Neural crest cell (in vitro differentiated cells): Measurements from ENCODE around the gene FBLN5. TPM values are rescaled to one million over a fixed set of nuclear protein-coding genes. Genes with fewer than 3 reads are reported as not detected.
A peak's percentile ranks its signal among the peaks of the same experiment; 100 is the strongest.

Experiments
- DNase-seq: peaks from one replicate; pipeline ENCODE4 v3.0.0; 2021; ENCODE audit warnings: low read depth, mixed read lengths, low spot score
- H3K27ac Mint-ChIP-seq: one replicate; pipeline ENCODE4 v1.8.0; 2021; ENCODE audit warnings: mild to moderate bottlenecking, mixed read lengths; ENCODE audit not compliant: unreplicated experiment
- H3K27me3 Mint-ChIP-seq: 2 replicates; pipeline ENCODE4 v1.8.0; 2021; ENCODE audit warnings: low read depth, mild to moderate bottlenecking, mixed read lengths
- H3K36me3 Mint-ChIP-seq: 2 replicates; pipeline ENCODE4 v1.8.0; 2021; ENCODE audit warnings: low read depth, mild to moderate bottlenecking, mixed read lengths
- H3K4me1 Mint-ChIP-seq: 2 replicates; pipeline ENCODE4 v1.8.0; 2021; ENCODE audit warnings: mixed read lengths
- H3K4me3 Mint-ChIP-seq: one replicate; pipeline ENCODE4 v1.8.0; 2021; ENCODE audit warnings: mild to moderate bottlenecking, mixed read lengths
- H3K9me3 Mint-ChIP-seq: 2 replicates; pipeline ENCODE4 v1.8.0; 2021; ENCODE audit warnings: mixed read lengths
- CTCF ChIP-seq: fragments of 200-600 bp; sonication (generic); conservative IDR thresholded peaks from 2 replicates; pipeline ENCODE4 v1.5.0; 2021; ENCODE audit warnings: antibody characterized with exemption, mild to moderate bottlenecking
- total RNA-seq: library from RNA; stranded (reverse); gene quantifications from 2 replicates; pipeline ENCODE4 v1.2.1, GENCODE V29; 2021

The FBLN5 gene
- total RNA-seq, 1 donor from 2014 or later: 1.0 TPM

DNA sequence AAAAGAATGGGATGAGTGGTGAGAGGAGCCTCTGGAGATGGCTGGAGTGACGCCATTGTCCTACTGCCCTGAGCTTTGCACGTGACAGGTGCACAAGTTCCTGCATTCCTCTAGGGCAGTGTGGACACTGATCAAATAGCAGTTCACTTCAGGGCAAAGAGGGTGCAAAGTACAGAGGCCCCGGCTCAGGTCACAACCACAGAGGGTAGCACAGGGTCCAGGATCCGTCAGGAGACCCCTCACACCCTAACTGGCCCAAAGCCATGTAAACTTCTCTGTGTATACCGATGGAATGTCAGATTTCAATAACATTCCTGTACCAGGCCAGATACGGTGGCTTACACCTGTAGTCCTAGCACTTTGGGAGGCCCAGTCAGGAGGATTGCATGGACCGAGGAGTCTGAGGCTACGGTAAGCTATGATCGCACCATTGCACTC, 10.4 kb upstream of the FBLN5 start:
- Mint-ChIP-seq H3K9me3 (no peaks in the 10 kb centered on the region), H3K27ac (no peak overlapping the region), H3K27me3 (no peaks in the 10 kb centered on the region), H3K36me3 (no peaks in the 10 kb centered on the region), H3K4me1 (no peaks in the 10 kb centered on the region), H3K4me3 (no peak overlapping the region)
- no peak for DNase-seq
- TF ChIP-seq CTCF: no peak

DNA sequence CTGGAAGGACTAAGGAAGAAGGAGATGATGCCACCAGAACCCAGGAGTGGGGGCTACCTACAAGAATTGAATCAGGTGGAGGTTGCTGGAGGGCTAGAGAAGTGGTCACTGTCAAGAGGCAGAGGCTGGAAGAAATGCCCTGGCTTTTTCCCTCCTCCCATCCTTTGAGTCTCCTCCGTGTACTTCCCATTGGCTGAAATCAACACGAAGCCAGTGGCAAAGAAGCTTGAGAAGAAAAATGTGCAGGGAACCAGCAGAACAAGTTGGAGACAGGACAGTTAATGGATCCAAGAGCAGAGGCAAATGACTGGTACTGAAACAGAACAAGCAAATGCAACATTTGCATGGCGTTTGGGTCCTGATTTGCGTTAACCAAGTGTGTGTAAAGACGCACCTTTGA, 9.1 kb upstream of the FBLN5 start:
- no peaks in the 10 kb centered on the region for H3K4me1 Mint-ChIP-seq
- H3K27ac Mint-ChIP-seq: no peak overlapping the region
- H3K4me3 Mint-ChIP-seq: no peak overlapping the region
- H3K27me3 Mint-ChIP-seq: no peaks in the 10 kb centered on the region
- DNase-seq: no peak
- TF ChIP-seq CTCF: no peak
- H3K36me3 Mint-ChIP-seq: no peaks in the 10 kb centered on the region
- H3K9me3 Mint-ChIP-seq: no peaks in the 10 kb centered on the region

DNA sequence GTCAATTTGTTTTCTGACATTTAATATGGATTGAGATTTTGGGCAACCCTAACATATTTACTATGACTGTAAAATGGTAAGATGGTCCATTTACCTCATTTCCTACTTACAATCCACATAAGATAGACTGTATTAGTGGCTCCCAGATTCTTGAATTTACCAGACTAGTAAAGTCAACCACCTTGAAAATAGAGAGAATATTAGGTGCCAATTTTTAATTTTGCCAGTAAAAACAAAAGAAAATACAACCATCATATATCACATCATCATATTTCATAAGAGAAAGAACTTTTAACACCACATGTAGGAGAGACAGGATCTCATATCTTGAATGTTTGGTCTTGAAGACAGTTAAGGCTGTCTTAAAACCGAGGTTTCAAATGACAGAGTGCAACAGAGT, 7.7 kb upstream of the FBLN5 start:
- DNase-seq: no peak
- Mint-ChIP-seq H3K9me3 (no peaks in the 10 kb centered on the region), H3K36me3 (no peaks in the 10 kb centered on the region), H3K27ac (no peak overlapping the region), H3K4me1 (peaks cover 4% of the 10 kb centered on the region), H3K27me3 (no peaks in the 10 kb centered on the region), H3K4me3 (no peak overlapping the region)
- no peak for TF ChIP-seq CTCF

- DNase-seq: no peak
- H3K9me3 Mint-ChIP-seq: no peaks in the 10 kb centered on the region
- H3K36me3 Mint-ChIP-seq: no peaks in the 10 kb centered on the region
- peaks cover 13% of the 10 kb centered on the region for H3K27me3 Mint-ChIP-seq
- no peak overlapping the region for H3K4me3 Mint-ChIP-seq
- no peak overlapping the region for H3K27ac Mint-ChIP-seq
- no peak for TF ChIP-seq CTCF
- H3K4me1 Mint-ChIP-seq: peaks cover 4% of the 10 kb centered on the region
Measured at GRCh38 chr14:91953170-91953985, 5.9 kb upstream of the FBLN5 start.

- no peak for DNase-seq
Measured at GRCh38 chr14:91946622-91947474, 646 bp downstream of the FBLN5 start.

More at GRCh38 chr14:91946622-91947474, 646 bp downstream of the FBLN5 start:
- H3K4me1 Mint-ChIP-seq: peaks cover 19% of the 10 kb centered on the region
- TF ChIP-seq CTCF: no peak
- peaks cover 56% of the 10 kb centered on the region for H3K27me3 Mint-ChIP-seq
- no peak overlapping the region for H3K27ac Mint-ChIP-seq
- H3K9me3 Mint-ChIP-seq: no peaks in the 10 kb centered on the region
- no peaks in the 10 kb centered on the region for H3K36me3 Mint-ChIP-seq
- H3K4me3 Mint-ChIP-seq: peak overlapping the region; percentile 85
